Large intestine (tissue), 3 donors: ENCODE data around the gene IL4R. TPM values are rescaled to one million over a fixed set of nuclear protein-coding genes. Genes with fewer than 3 reads are reported as not detected.
A peak's percentile ranks its signal among the peaks of the same experiment; 100 is the strongest.
"Not testable (repeated sequence)": the region's sequence is repeated elsewhere in the genome, so short reads cannot be mapped to it uniquely, and the experiment has no call there.

ENCODE experiments used
- DNase-seq, 2 donors: peaks; one replicate each; pipeline versions ENCODE4 v3.0.0 to v3.0.0-alpha.2; 2013
- H3K27ac ChIP-seq: one replicate; pipeline ENCODE4 v1.5.1; 2013; ENCODE audit warnings: low read length
- H3K27me3 ChIP-seq: 2 replicates; pipeline ENCODE4 v1.6.1; 2013; ENCODE audit warnings: low read length; ENCODE audit not compliant: control insufficient read depth, insufficient read depth
- H3K36me3 ChIP-seq: 2 replicates; pipeline ENCODE4 v1.6.1; 2013; ENCODE audit warnings: low read length; ENCODE audit not compliant: control insufficient read depth, insufficient read depth
- H3K4me1 ChIP-seq: one replicate; pipeline ENCODE4 v1.6.1; 2013; ENCODE audit warnings: low read length; ENCODE audit not compliant: control insufficient read depth, insufficient read depth
- H3K4me3 ChIP-seq: one replicate; pipeline ENCODE4 v1.5.1; 2013; ENCODE audit warnings: low read length
- H3K9me3 ChIP-seq: one replicate; pipeline ENCODE4 v1.6.1; 2013; ENCODE audit warnings: mild to moderate bottlenecking, low read depth, low read length, moderate library complexity; ENCODE audit not compliant: control insufficient read depth
- WGBS: methylation state at CpG from one replicate; pipeline ENCODE4 v1.1.5; 2013; ENCODE audit warnings: low lambda C conversion rate; ENCODE audit not compliant: insufficient coverage; 5-methylcytosine and 5-hydroxymethylcytosine counted together
- polyA plus RNA-seq: library from polyadenylated mRNA; unstranded; fragments of 120-200 nt; gene quantifications from one replicate; pipeline ENCODE4 v1.2.1, GENCODE V29; 2013

IL4R gene
- polyA plus RNA-seq, 1 donor, result 50.6 TPM

DNA sequence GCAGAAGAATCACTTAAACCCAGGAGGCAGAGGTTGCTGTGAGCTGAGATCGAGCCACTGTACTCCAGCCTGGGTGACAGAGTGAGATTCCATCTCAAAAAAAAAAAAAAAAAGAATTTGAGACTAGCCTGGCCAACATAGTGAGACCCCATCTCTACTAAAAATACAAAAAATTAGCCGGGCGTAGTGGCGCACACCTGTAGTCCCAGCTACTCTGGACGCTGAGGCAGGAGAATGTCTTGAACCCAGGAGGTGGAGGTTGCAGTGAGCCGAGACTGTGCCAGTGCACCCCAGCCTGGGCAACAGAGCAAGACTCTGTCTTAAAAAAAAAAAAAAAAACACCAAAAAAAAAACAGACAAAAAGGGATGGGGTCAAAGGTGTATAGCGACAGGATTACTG lies 41.1 kb upstream of the IL4R start:
- H3K36me3 ChIP-seq, DNase-seq, H3K27me3 ChIP-seq, H3K9me3 ChIP-seq, H3K4me3 ChIP-seq: not testable (repeated sequence)
- WGBS, result 83% methylated on average over 1 of the region's 7 CpGs
- H3K27ac ChIP-seq, result peak overlapping the region; percentile 78
- peaks cover 32% of the 10 kb centered on the region for H3K4me1 ChIP-seq

- no peak for DNase-seq
- H3K36me3 ChIP-seq, result no peaks in the 10 kb centered on the region
- peak overlapping the region; percentile 78 for H3K27ac ChIP-seq
- no CpG with 5 or more reads among the region's 4 CpGs for WGBS
- no peaks in the 10 kb centered on the region for H3K27me3 ChIP-seq
- no peaks in the 10 kb centered on the region for H3K9me3 ChIP-seq
- peaks cover 32% of the 10 kb centered on the region for H3K4me1 ChIP-seq
- H3K4me3 ChIP-seq, result no peak overlapping the region
Measured at GRCh38 chr16:27273330-27273669, 40.5 kb upstream of the IL4R start.

DNA sequence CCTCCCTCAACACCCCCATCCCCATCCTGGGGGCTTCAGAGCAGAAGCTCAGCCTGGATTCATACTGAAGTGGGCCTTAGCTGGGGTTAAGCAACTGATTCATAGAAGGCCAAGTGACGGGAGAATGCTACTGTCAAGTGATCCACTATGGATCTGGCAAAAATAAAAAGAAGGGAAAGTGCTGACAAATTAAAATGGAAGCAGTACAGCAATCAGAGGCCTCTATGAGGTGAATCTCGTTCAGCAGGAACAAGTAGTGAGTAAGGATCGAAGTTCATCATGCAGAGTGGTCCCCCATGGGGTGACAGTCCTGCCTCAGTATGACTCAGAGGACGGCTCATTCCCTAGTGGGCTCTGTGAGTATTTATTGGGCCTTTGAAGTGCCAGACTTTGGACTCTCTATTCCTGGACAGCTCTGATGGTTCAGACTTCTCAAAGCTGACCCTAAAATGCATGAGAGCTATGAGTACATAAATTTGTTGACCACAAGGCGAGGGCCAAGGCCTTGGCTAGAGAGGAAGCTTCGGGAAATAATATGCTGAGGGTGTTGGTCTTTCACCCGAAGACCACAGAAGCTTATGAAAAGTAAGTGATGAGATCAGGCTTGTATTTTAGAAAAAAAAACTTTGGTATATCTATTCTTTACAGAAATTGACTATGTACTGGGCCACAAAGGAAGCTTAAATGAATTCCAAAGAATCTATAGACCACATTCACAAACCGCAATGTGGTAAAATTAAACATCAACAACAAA lies 39.9 kb upstream of the IL4R start:
- peak; percentile 94 to 97 for DNase-seq
- Histone ChIP-seq H3K4me1 (peaks cover 32% of the 10 kb centered on the region), H3K27ac (peak overlapping the region; percentile 85), H3K9me3 (no peaks in the 10 kb centered on the region), H3K4me3 (no peak overlapping the region), H3K36me3 (no peaks in the 10 kb centered on the region), H3K27me3 (no peaks in the 10 kb centered on the region)
- WGBS, result 38% methylated on average over 1 of the region's 8 CpGs

DNA sequence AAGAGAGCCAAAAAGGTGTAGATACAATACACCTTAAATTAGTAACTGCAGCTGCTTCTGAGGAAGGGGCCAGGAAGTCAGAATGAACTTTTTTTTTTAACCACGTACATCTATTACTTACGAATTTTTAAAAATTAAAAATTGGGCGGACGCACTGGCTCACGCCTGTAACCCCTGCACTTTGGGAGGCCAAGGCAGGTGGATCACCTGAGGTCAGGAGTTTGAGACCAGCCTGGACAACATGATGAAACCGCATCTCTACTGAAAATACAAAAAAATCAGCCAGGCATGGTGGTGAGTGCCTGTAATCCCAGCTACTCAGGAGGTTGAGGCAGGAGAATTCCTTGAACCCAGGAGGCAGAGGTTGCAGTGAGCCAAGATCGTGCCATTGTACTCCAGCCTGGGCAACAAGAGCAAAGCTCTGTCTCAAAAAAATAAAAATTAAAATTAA lies 39.3 kb upstream of the IL4R start:
- H3K27me3 ChIP-seq, H3K9me3 ChIP-seq, H3K4me3 ChIP-seq, DNase-seq, H3K36me3 ChIP-seq: not testable (repeated sequence)
- Histone ChIP-seq H3K27ac (peak overlapping the region; percentile 85), H3K4me1 (peaks cover 26% of the 10 kb centered on the region)
- 80% methylated on average over 2 of the region's 7 CpGs for WGBS

- DNase-seq, result no peak
- peaks cover 22% of the 10 kb centered on the region for H3K4me1 ChIP-seq
- H3K4me3 ChIP-seq, result no peak overlapping the region
- H3K27me3 ChIP-seq, result no peaks in the 10 kb centered on the region
- no peaks in the 10 kb centered on the region for H3K36me3 ChIP-seq
- H3K9me3 ChIP-seq, result no peaks in the 10 kb centered on the region
- H3K27ac ChIP-seq, result no peak overlapping the region
- 100% methylated on average over 1 of the region's 1 CpG for WGBS
Measured at GRCh38 chr16:27275394-27275793, 38.4 kb upstream of the IL4R start.

DNA sequence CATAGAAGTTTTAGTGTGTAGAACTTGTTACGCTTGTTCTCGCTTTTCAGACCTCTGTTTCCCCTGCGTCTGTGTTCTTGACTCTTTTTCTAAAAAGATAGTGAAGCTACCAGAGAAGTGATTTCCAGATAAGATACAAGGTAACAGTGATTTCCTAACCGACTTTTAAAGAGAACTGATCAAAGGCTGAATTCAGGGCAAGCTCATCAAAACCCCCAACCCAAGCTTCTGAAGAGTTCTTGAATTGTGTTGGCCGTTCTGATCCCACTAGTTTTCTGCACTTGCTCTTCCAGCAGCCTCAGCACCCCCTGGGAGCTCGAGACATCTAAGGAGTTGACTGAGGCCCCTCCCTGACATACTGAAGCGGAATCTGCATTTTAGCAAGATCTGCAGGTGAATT lies 32.5 kb upstream of the IL4R start:
- Histone ChIP-seq H3K27ac (no peak overlapping the region), H3K9me3 (no peaks in the 10 kb centered on the region), H3K27me3 (no peaks in the 10 kb centered on the region), H3K4me1 (no peaks in the 10 kb centered on the region), H3K4me3 (no peak overlapping the region), H3K36me3 (no peaks in the 10 kb centered on the region)
- no CpG with 5 or more reads among the region's 7 CpGs for WGBS
- no peak for DNase-seq

DNA sequence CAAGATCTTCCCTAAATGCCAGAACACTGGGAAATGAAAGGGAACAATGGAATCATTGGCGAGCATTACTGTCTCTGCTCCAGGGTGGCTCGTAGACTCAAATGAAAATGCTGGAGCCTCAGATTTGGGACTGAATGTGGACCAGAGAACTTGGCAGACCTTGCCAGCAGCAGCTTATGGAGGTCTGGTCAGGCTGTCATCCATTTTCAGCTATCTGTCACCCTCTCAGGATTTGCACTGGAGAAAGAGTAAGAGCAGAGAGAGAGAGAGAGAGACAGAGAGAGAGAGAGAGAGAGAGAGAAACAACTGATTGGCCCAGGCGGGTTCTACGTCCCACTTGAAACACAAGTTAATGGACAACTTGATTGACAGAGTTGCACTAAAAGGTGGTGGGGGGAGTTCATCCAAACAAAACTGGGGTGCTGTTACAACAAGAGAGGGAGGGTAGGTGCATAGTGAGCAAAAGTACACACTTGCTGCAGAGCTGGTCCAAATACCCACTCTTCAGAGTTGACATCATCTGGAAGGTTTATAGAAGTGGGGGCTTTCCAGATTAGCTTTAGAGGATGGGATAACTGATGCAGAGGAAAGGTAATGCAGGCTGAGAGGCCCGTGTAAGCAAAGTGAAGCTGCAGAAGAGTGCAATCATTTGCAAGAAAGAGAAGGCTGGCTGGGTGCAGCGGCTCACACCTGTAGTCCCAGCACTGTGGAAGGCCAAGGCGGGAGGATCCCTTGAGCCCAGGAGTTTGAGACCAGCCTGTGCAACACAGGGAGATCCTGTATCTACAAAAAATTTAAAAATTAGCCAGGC lies 28.7 kb upstream of the IL4R start:
- 100% methylated on average over 1 of the region's 7 CpGs for WGBS
- no peaks in the 10 kb centered on the region for H3K4me1 ChIP-seq
- H3K4me3 ChIP-seq, result no peak overlapping the region
- DNase-seq, result no peak
- H3K27ac ChIP-seq, result no peak overlapping the region
- H3K36me3 ChIP-seq, result no peaks in the 10 kb centered on the region
- H3K9me3 ChIP-seq, result no peaks in the 10 kb centered on the region
- H3K27me3 ChIP-seq, result no peaks in the 10 kb centered on the region

DNA sequence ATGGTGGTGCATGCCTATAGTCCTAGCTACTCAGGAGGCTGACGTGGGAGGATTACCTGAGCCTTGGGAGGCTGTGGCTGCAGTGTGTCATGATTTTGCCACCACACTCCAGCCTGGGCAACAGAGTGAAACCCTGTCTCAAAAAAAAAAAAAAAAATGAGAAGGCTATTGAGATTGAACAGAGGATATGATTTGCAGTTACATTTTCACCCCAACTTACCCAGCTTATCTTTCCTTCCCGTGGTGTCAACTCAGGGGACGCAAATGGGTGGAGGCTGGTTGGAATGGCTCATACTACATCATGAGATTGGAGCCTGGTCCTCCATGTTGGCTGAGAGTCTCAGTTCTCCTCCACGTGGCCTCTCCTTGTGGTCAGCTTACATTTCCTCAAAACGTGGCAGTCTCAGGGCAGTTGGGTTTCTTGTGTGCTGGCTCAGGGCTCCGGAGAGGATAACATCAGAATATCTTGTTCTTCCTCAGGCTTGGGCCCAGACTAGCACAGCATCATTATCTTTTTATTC lies 28.0 kb upstream of the IL4R start:
- Histone ChIP-seq H3K27me3 (no peaks in the 10 kb centered on the region), H3K4me1 (no peaks in the 10 kb centered on the region), H3K9me3 (no peaks in the 10 kb centered on the region), H3K36me3 (no peaks in the 10 kb centered on the region), H3K4me3 (no peak overlapping the region), H3K27ac (no peak overlapping the region)
- no peak for DNase-seq
- no CpG with 5 or more reads among the region's 6 CpGs for whole genome bisulfite sequencing

- Histone ChIP-seq H3K4me3 (no peak overlapping the region), H3K27me3 (no peaks in the 10 kb centered on the region), H3K9me3 (no peaks in the 10 kb centered on the region), H3K36me3 (no peaks in the 10 kb centered on the region), H3K4me1 (no peaks in the 10 kb centered on the region), H3K27ac (no peak overlapping the region)
- DNase-seq, result no peak
- 100% methylated on average over 1 of the region's 4 CpGs for WGBS
Measured at GRCh38 chr16:27286451-27286850, 27.3 kb upstream of the IL4R start.

GRCh38 chr16:27287051-27287811 lies 26.5 kb upstream of the IL4R start:
- WGBS, result 100% methylated on average over 2 of the region's 8 CpGs
- H3K27ac ChIP-seq, result no peak overlapping the region
- no peak overlapping the region for H3K4me3 ChIP-seq
- H3K27me3 ChIP-seq, result no peaks in the 10 kb centered on the region
- H3K36me3 ChIP-seq, result no peaks in the 10 kb centered on the region
- DNase-seq, result no peak
- H3K9me3 ChIP-seq, result no peaks in the 10 kb centered on the region
- no peaks in the 10 kb centered on the region for H3K4me1 ChIP-seq
